B cell (primary cell): ENCODE data around the gene RPL35. TPM values are rescaled to one million over a fixed set of nuclear protein-coding genes. Genes with fewer than 3 reads are reported as not detected.

Experiments
- ATAC-seq: fragments of 200-7000 bp; cut with Tn5 transposase; one replicate; pipeline ENCODE4 v1.10.0; 2021; ENCODE audit warnings: low read depth, mild to moderate bottlenecking, moderate number of reproducible peaks, moderate library complexity
- CTCF ChIA-PET: fragments of 350-600 bp; sonication (Branson Sonifier 250); formaldehyde crosslinking; loops from one replicate; lab custom pipeline; 2021; ENCODE audit warnings: antibody characterized with exemption, inconsistent platforms; lab: Charles Lee
- POLR2A ChIA-PET: fragments of 350-600 bp; sonication (Branson Sonifier 250); formaldehyde crosslinking; loops from one replicate; lab custom pipeline; 2021; ENCODE audit warnings: antibody characterized with exemption; lab: Charles Lee
- DNase-seq: peaks from one replicate; pipeline ENCODE4 v3.0.0; 2013
- H2AFZ ChIP-seq: 2 replicates; pipeline ENCODE4 v1.6.1; 2012; ENCODE audit warnings: mild to moderate bottlenecking, low read depth, low read length; ENCODE audit not compliant: insufficient read depth, poor library complexity, severe bottlenecking
- H3K27ac ChIP-seq, 2 donors: 1 replicate in 1 of 2; 2 replicates in 1 of 2; pipeline ENCODE4 v1.5.1; 2012 to 2013; ENCODE audit warnings: low read length in 2 of 2, mild to moderate bottlenecking in 2 of 2, moderate library complexity in 1 of 2
- H3K27me3 ChIP-seq, 4 experiments: fragments of 200-600 bp in 1 of 4; sonication (generic) in 1 of 4; replicated peaks in 1 of 4; 1 replicate in 2 of 4; 2 replicates in 2 of 4; pipeline versions ENCODE4 v1.6.1 to v1.7.0; 2013 to 2016; ENCODE audit warnings: low read length in 3 of 4, mild to moderate bottlenecking in 2 of 4, mixed read lengths in 1 of 4, moderate library complexity in 1 of 4; ENCODE audit not compliant: insufficient read depth in 4 of 4, control insufficient read depth in 3 of 4; ENCODE audit errors: control extremely low read depth in 1 of 4
- H3K36me3 ChIP-seq, 2 experiments: replicated peaks in 1 of 2; 1 replicate in 1 of 2; 2 replicates in 1 of 2; pipeline versions ENCODE4 v1.6.1 to v1.7.1; 2013; ENCODE audit warnings: low read length in 1 of 2; ENCODE audit not compliant: insufficient read depth in 2 of 2, control insufficient read depth in 1 of 2; ENCODE audit errors: control extremely low read depth in 1 of 2, extremely low read depth in 1 of 2
- H3K4me1 ChIP-seq, 2 donors: fragments of 200-600 bp in 1 of 2; sonication (generic) in 1 of 2; 1 replicate in 1 of 2; 2 replicates in 1 of 2; pipeline versions ENCODE4 v1.5.1 to v1.6.1; 2013 to 2017; ENCODE audit warnings: low read length in 2 of 2; ENCODE audit not compliant: control insufficient read depth in 2 of 2, insufficient read depth in 2 of 2
- H3K4me2 ChIP-seq: replicated peaks from 2 replicates; pipeline ENCODE3; 2012; ENCODE audit warnings: mild to moderate bottlenecking, low read depth, low read length; ENCODE audit not compliant: poor library complexity, severe bottlenecking
- H3K4me3 ChIP-seq, 5 experiments: fragments of 200-600 bp in 1 of 5; sonication (generic) in 1 of 5; 1 replicate in 3 of 5; 2 replicates in 2 of 5; pipeline versions ENCODE4 v1.5.1 to v1.7.0; 2011 to 2016; ENCODE audit warnings: low read length in 4 of 5, mild to moderate bottlenecking in 4 of 5, low read depth in 2 of 5, control low read depth in 1 of 5, moderate library complexity in 1 of 5; ENCODE audit not compliant: insufficient read depth in 1 of 5; ENCODE audit errors: control extremely low read depth in 1 of 5, extremely low read depth in 1 of 5
- H3K79me2 ChIP-seq: fragments of 200-600 bp; sonication (generic); one replicate; pipeline ENCODE4 v1.6.0; 2016; ENCODE audit warnings: low read length; ENCODE audit not compliant: control insufficient read depth, insufficient read depth
- H3K9ac ChIP-seq: fragments of 200-600 bp; sonication (generic); 2 replicates; pipeline ENCODE4 v1.6.1; 2017; ENCODE audit warnings: mild to moderate bottlenecking, low read length, moderate library complexity
- H3K9me3 ChIP-seq, 3 donors: one replicate each; pipeline versions ENCODE4 v1.6.1 to v1.7.1; 2013; ENCODE audit warnings: low read length in 2 of 3; ENCODE audit not compliant: control insufficient read depth in 2 of 3, insufficient read depth in 1 of 3; ENCODE audit errors: control extremely low read depth in 1 of 3
- H4K20me1 ChIP-seq: 2 replicates; pipeline ENCODE4 v1.6.0; 2012; ENCODE audit warnings: mild to moderate bottlenecking, low read length; ENCODE audit not compliant: insufficient read depth, control insufficient read depth, poor library complexity, severe bottlenecking
- H3K27ac Mint-ChIP-seq: one replicate; pipeline ENCODE4 v1.8.0; 2021; ENCODE audit warnings: mixed read lengths
- H3K27me3 Mint-ChIP-seq: one replicate; pipeline ENCODE4 v1.8.0; 2021; ENCODE audit warnings: mixed read lengths
- H3K4me1 Mint-ChIP-seq: one replicate; pipeline ENCODE4 v1.8.0; 2021; ENCODE audit warnings: mixed read lengths
- H3K4me3 Mint-ChIP-seq: one replicate; pipeline ENCODE4 v1.8.0; 2021; ENCODE audit warnings: mixed read lengths
- H3K9me3 Mint-ChIP-seq: one replicate; pipeline ENCODE4 v1.8.0; 2022; ENCODE audit warnings: mixed read lengths; ENCODE audit not compliant: insufficient read depth
- EZH2 ChIP-seq: IDR thresholded peaks from 2 replicates; pipeline ENCODE4 v1.6.1; 2012; ENCODE audit warnings: borderline replicate concordance, low read depth, mild to moderate bottlenecking, moderate library complexity, low read length; ENCODE audit not compliant: insufficient read depth, poor library complexity, severe bottlenecking
- WGBS: methylation state at CpG from one replicate; pipeline ENCODE4 v1.1.5; 2013; ENCODE audit warnings: missing lambda C conversion rate; ENCODE audit not compliant: insufficient coverage; 5-methylcytosine and 5-hydroxymethylcytosine counted together
- intact Hi-C: fragments of 100-400 bp; cut with micrococcal nuclease; formaldehyde crosslinking; loops from one replicate; pipeline ENCODE4 v1.10.0; 2022
- polyA plus RNA-seq: library from polyadenylated mRNA; depleted of rRNA; stranded (reverse); fragments of >200 nt; gene quantifications from 2 replicates; pipeline ENCODE4 v1.2.3, GENCODE V29; 2012
- total RNA-seq, 2 donors: library from RNA; stranded (reverse); fragments of 120-200 nt in 1 of 2; gene quantifications; 1 replicate in 1 of 2; 2 replicates in 1 of 2; pipeline versions ENCODE4 v1.2.3 to v1.2.4, GENCODE V29; 2013 to 2022
- TF ChIP-seq, protein P1 (sequence below): fragments of 200-600 bp; IDR thresholded peaks from one replicate; pipeline ENCODE4 v1.8.0; 2022; ENCODE audit warnings: antibody characterized with exemption, mild to moderate bottlenecking

The RPL35 gene
- total and polyA plus RNA-seq, 2 donors (not counting 1 experiment from before 2014, with no cell fraction given), result 1,609 to 3,858 TPM

DNA sequence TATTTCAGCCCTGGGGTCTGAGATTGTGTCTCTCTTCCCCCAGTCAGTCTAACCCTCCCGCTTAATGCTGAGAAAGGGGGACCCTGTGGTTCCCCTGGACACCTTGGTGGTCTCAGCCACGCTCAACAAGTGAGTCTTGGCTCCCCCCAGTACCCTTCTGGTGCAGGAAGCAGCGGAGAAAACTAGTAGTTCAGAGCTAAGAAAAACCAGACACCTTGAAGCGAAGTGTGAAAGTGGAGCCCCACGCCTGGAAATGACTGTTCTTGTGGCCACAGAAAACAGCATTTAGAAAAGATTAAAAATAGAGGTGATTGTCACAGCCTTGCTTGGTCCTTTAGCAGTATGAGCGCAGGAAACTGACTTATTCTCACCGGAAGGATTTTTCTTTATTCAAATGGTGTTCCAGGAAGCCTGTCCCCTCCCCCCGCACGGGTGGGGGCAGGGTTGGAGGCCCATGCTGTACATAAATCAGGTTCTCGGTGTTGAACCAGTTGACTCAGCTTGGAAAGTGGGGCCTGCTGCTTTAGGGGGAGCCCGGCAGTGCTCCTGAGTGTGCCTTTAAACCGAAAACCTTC lies 8.3 kb upstream of the RPL35 start:
- H2AFZ ChIP-seq, result peak overlapping the region; percentile 91
- peak overlapping the region; percentile 84 to 92 for H3K27ac ChIP-seq
- H3K9me3 ChIP-seq, result no peaks in the 10 kb centered on the region
- Mint-ChIP-seq H3K27me3 (no peaks in the 10 kb centered on the region), H3K4me3 (peak overlapping the region; percentile 94), H3K9me3 (no peaks in the 10 kb centered on the region), H3K27ac (peak overlapping the region; percentile 97), H3K4me1 (peaks cover 61% of the 10 kb centered on the region)
- peak overlapping the region; percentile 98 for H3K4me2 ChIP-seq
- peaks cover 50% of the 10 kb centered on the region for H4K20me1 ChIP-seq
- peaks cover 48 to 61% of the 10 kb centered on the region in 2 donors for H3K4me1 ChIP-seq
- peak; percentile 71 for DNase-seq
- peak overlapping the region; percentile 99 for H3K9ac ChIP-seq
- TF ChIP-seq EZH2, result no peak
- TF ChIP-seq, protein P1, sequence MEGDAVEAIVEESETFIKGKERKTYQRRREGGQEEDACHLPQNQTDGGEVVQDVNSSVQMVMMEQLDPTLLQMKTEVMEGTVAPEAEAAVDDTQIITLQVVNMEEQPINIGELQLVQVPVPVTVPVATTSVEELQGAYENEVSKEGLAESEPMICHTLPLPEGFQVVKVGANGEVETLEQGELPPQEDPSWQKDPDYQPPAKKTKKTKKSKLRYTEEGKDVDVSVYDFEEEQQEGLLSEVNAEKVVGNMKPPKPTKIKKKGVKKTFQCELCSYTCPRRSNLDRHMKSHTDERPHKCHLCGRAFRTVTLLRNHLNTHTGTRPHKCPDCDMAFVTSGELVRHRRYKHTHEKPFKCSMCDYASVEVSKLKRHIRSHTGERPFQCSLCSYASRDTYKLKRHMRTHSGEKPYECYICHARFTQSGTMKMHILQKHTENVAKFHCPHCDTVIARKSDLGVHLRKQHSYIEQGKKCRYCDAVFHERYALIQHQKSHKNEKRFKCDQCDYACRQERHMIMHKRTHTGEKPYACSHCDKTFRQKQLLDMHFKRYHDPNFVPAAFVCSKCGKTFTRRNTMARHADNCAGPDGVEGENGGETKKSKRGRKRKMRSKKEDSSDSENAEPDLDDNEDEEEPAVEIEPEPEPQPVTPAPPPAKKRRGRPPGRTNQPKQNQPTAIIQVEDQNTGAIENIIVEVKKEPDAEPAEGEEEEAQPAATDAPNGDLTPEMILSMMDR, result no peak
- peak; percentile 25 for ATAC-seq
- H3K79me2 ChIP-seq, result peaks cover 70% of the 10 kb centered on the region
- H3K4me3 ChIP-seq, result peak overlapping the region; percentile 79 to 100 (median 97)
- WGBS, result 0% methylated on average over 8 of the region's 12 CpGs
- ChIA-PET POLR2A (interaction anchor here (1.3 kb wide), 1 partner anchor 16 kb away, joined by 3 read pairs; the partner anchor contains the start of gene WDR38), CTCF (interaction anchor here (0.6 to 1.7 kb wide), 4 partner anchors 14 to 443 kb away, joined by 3 to 8 read pairs (median 4); partner anchors contain the start of gene WDR38)
- no peaks in the 10 kb centered on the region for H3K27me3 ChIP-seq
- peaks cover 0 to 34% of the 10 kb centered on the region in 2 experiments for H3K36me3 ChIP-seq
- intact Hi-C loops, result loop anchor here (1.0 to 10.0 kb wide), 5 partner anchors 9 to 1935 kb away; partner anchors contain the start of genes GOLGA1, RPL35, SCAI and WDR38

DNA sequence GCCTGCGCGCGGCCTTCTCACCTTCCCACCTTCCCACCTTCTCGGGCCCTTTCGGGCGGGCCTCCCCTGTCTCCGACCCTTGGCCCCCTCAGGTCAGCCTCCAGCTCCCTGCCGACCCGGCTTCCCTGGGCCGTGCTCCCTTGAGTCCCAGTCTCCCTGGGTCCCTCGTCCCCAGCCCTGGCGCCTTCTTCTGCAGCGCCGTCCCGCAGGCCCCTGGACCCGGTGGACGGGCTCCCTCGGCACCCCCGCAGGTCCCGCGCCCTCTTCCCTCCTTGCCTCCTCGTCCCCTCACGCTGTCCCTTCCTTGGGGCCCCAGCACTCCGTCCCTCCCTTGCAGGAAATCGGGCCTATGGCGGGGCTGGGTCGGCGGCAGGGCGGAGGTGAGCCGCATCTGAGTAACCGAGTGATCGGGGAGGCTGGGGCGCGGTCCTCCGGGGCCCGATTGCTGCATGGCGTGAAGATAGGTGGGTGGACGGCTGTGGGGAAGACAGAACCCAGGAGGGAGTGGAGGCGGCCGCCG lies 7.8 kb upstream of the RPL35 start:
- ChIA-PET POLR2A (interaction anchor here (0.9 to 1.3 kb wide), 2 partner anchors 16 to 70 kb away, joined by 3 read pairs; partner anchors contain the start of gene WDR38), CTCF (interaction anchor here (1.3 to 1.7 kb wide), 2 partner anchors 14 to 16 kb away, joined by 3 to 8 read pairs; partner anchors contain the start of gene WDR38)
- intact Hi-C loops, result loop anchor here (1.0 to 10.0 kb wide), 4 partner anchors 8 to 1935 kb away; partner anchors contain the start of genes GOLGA1, RPL35, WDR38 and ZBTB43
- Histone ChIP-seq H3K27ac (peak overlapping the region; percentile 84 to 92), H2AFZ (peak overlapping the region; percentile 91), H3K4me3 (peak overlapping the region; percentile 79 to 100 (median 97)), H3K9ac (peak overlapping the region; percentile 99), H3K36me3 (peaks cover 0 to 28% of the 10 kb centered on the region in 2 experiments), H3K9me3 (no peaks in the 10 kb centered on the region), H3K4me2 (peak overlapping the region; percentile 98), H4K20me1 (peaks cover 45% of the 10 kb centered on the region), H3K79me2 (peaks cover 64% of the 10 kb centered on the region), H3K27me3 (no peaks in the 10 kb centered on the region), H3K4me1 (peaks cover 48 to 58% of the 10 kb centered on the region in 2 donors)
- Mint-ChIP-seq H3K27ac (peak overlapping the region; percentile 97), H3K27me3 (no peaks in the 10 kb centered on the region), H3K4me3 (peak overlapping the region; percentile 94), H3K4me1 (peaks cover 58% of the 10 kb centered on the region), H3K9me3 (no peaks in the 10 kb centered on the region)
- peak; percentile 14 for ATAC-seq
- WGBS, result 0% methylated on average over 27 of the region's 41 CpGs
- no peak for DNase-seq
- TF ChIP-seq, protein P1, result no peak
- no peak for TF ChIP-seq EZH2
